ENCODE data around the gene MAP3K4.

- TF ChIP-seq POLR2AphosphoS5 (IDR thresholded peaks at IDR 0.05), result no peak
- no peak for TF ChIP-seq POLR2A (IDR thresholded peaks at IDR 0.05)
These were observed 160.3 kb downstream of the MAP3K4 start for GRCh38 chr6:161151660-161152526.
